ENCODE data around the gene LRRC15. TPM values are rescaled to one million over a fixed set of nuclear protein-coding genes. Genes with fewer than 3 reads are reported as not detected.
A peak's percentile ranks its signal among the peaks of the same experiment; 100 is the strongest.

LRRC15 gene
- total and polyA plus RNA-seq, 2 donors (not counting 3 experiments of a cell fraction or from before 2014, with no cell fraction given) = not detected

DNA sequence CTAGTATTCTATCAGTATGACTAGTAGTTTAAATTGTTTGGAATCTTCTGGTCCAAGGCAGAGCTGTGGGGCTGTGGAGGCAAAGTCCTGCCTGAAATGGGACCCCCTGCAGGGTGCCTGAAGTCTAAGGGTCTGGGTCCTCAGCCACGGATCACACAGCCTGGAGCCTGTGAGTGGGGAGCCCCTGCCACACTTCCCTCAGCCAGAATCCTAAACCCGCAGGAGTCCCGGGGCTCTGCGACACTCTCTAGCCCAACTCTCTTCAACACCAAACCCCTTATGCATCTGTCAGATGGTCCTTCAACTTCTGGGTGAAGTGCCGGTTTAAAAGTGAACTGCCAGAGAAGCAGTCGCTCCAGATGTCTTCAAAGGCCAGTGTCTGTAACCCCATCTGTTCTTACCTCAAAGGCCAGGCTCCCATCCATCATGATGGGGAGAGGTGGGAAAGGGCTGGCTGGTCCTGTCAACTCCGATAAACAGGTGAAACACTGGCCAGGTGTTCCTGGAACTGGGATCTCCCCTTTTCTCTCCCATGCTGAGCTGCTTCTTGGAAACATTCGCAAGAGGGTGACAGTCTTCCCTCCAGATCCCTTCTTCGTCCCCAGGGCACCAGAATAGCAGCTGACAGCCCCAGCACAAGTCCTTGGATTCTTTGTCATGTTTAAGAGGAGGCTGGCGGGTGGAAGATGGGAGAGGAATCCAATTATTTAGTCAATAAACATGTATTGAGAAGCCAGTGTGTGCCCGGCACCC is 64.0 kb downstream of the LRRC15 start:
- no peaks in the 10 kb centered on the region for H3K36me3 ChIP-seq (ENCODE audit: control insufficient read depth in 2 of 2, extremely low read depth in 1 of 2, insufficient read depth in 2 of 2, low read length in 2 of 2)
- no peak overlapping the region for H3K27ac ChIP-seq (ENCODE audit: insufficient read depth, low read depth, low read length)
- dilution Hi-C loops (cut with MboI; ENCODE audit: extremely low pct_ligation_motif_present, low sequenced_read_pairs) (loop anchor here (25.0 kb wide), 1 partner anchor 543 kb away; no protein-coding TSS in a partner anchor), intact Hi-C loops (cut with micrococcal nuclease) (loop anchor here (1.0 to 2.0 kb wide), 5 partner anchors 9 to 303 kb away; no protein-coding TSS in a partner anchor)
- no TSS peak for BruUV-seq (replicated peaks)
- DNase-seq (ENCODE audit: low read depth, low spot score) = no peak
- FAIRE-seq = peak; percentile 62
- no peaks in the 10 kb centered on the region for H4K20me1 ChIP-seq (replicated peaks; ENCODE audit: control insufficient read depth, extremely low read depth, insufficient read depth, low read length)
- TF ChIP-seq POLR2AphosphoS5 (IDR thresholded peaks at IDR 0.05; ENCODE audit: insufficient read depth, low read depth, low read length) (no peak), EZH2 (IDR thresholded peaks at IDR 0.05; ENCODE audit: borderline replicate concordance, low read depth, low read length, severe bottlenecking) (no peak), POLR2A (IDR thresholded peaks at IDR 0.05; ENCODE audit: low read depth, low read length) (no peak), MYC (IDR thresholded peaks at IDR 0.05; ENCODE audit: low read depth, low read length) (no peak), JUN (IDR thresholded peaks at IDR 0.05; ENCODE audit: borderline replicate concordance, insufficient read depth, insufficient read length, low read depth) (no peak), FOS (IDR thresholded peaks at IDR 0.05; ENCODE audit: borderline replicate concordance, insufficient read depth, low read length) (no peak), GATA2 (IDR thresholded peaks at IDR 0.05; ENCODE audit: insufficient read depth, insufficient read length, low read depth, low read length) (no peak)
- TF ChIP-seq, protein P1, sequence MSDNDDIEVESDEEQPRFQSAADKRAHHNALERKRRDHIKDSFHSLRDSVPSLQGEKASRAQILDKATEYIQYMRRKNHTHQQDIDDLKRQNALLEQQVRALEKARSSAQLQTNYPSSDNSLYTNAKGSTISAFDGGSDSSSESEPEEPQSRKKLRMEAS (IDR thresholded peaks at IDR 0.05; ENCODE audit: insufficient read depth, insufficient read length) = no peak
- TF ChIP-seq, protein P2, sequence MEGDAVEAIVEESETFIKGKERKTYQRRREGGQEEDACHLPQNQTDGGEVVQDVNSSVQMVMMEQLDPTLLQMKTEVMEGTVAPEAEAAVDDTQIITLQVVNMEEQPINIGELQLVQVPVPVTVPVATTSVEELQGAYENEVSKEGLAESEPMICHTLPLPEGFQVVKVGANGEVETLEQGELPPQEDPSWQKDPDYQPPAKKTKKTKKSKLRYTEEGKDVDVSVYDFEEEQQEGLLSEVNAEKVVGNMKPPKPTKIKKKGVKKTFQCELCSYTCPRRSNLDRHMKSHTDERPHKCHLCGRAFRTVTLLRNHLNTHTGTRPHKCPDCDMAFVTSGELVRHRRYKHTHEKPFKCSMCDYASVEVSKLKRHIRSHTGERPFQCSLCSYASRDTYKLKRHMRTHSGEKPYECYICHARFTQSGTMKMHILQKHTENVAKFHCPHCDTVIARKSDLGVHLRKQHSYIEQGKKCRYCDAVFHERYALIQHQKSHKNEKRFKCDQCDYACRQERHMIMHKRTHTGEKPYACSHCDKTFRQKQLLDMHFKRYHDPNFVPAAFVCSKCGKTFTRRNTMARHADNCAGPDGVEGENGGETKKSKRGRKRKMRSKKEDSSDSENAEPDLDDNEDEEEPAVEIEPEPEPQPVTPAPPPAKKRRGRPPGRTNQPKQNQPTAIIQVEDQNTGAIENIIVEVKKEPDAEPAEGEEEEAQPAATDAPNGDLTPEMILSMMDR (IDR thresholded peaks at IDR 0.05; ENCODE audit: extremely low read depth in 1 of 2, insufficient read depth in 1 of 2, low read depth in 1 of 2, low read length in 2 of 2) = no peak
- peaks cover 14% of the 10 kb centered on the region for H3K4me1 ChIP-seq (ENCODE audit: control insufficient read depth, extremely low read depth, insufficient read depth, low read length)
- peaks cover 2% of the 10 kb centered on the region in 2 experiments for H3K27me3 ChIP-seq (ENCODE audit: control insufficient read depth in 2 of 2, insufficient read depth in 2 of 2, low read length in 2 of 2)
- ChIA-PET POLR2A (no interaction called here), CTCF (interaction anchor here (1.0 to 3.9 kb wide), 4 partner anchors 10 to 525 kb away, joined by 3 to 22 read pairs (median 6); no protein-coding TSS in a partner anchor)
- no peaks in the 10 kb centered on the region for H3K9me3 ChIP-seq (replicated peaks; ENCODE audit: control insufficient read depth, insufficient read depth, low read length)
- no peak overlapping the region for H3K4me3 ChIP-seq (replicated peaks in 1 of 3; ENCODE audit: insufficient read depth in 1 of 3, low read depth in 1 of 3, low read length in 3 of 3)
- no peak overlapping the region for H3K9ac ChIP-seq (replicated peaks; ENCODE audit: extremely low read depth, insufficient read depth, low read length)
- no peak overlapping the region for H2AFZ ChIP-seq (ENCODE audit: low read depth, low read length)
- no peaks in the 10 kb centered on the region for H3K79me2 ChIP-seq (ENCODE audit: control insufficient read depth, insufficient read depth, low read length)
- no peaks in the 10 kb centered on the region for H3K9me1 ChIP-seq (replicated peaks; ENCODE audit: control insufficient read depth, extremely low read depth, insufficient read depth, low read length)
- no peak overlapping the region for H3K4me2 ChIP-seq (ENCODE audit: insufficient read depth, low read length)

Other genes with a start within 250 kb of the LRRC15 start
- gene HES1, start 233.6 kb downstream of the LRRC15 start, total RNA-seq = 42.0 and 60.5 TPM in 2 replicates
- gene HES1, start 233.6 kb downstream of the LRRC15 start, polyA plus RNA-seq = 107 and 210 TPM in 2 replicates
- not detected in 2 replicates for gene CPN2, start 18.4 kb downstream of the LRRC15 start, total RNA-seq
- gene CPN2, start 18.4 kb downstream of the LRRC15 start, polyA plus RNA-seq = not detected in 2 replicates
- gene GP5, start 29.5 kb upstream of the LRRC15 start, total RNA-seq = 0.11 TPM in 1 of 2 replicates, not detected in the other
- 0.03 and 0.06 TPM in 2 replicates for gene GP5, start 29.5 kb upstream of the LRRC15 start, polyA plus RNA-seq
- 56.8 and 59.0 TPM in 2 replicates for gene ATP13A3, start 117.3 kb upstream of the LRRC15 start, total RNA-seq
- gene ATP13A3, start 117.3 kb upstream of the LRRC15 start, polyA plus RNA-seq = 10.4 and 12.0 TPM in 2 replicates